Measurements from ENCODE around the gene BICDL2. TPM values are rescaled to one million over a fixed set of nuclear protein-coding genes. Genes with fewer than 3 reads are reported as not detected.
"Not testable (repeated sequence)": the region's sequence is repeated elsewhere in the genome, so short reads cannot be mapped to it uniquely, and the experiment has no call there.

The BICDL2 gene
- total and polyA plus RNA-seq, 2 experiments from 2014 or later = not detected

GRCh38 chr16:3054965-3055733, 18.4 kb upstream of the BICDL2 start:
- H3K4me3 ChIP-seq = no peak overlapping the region
- H3K36me3 ChIP-seq = no peaks in the 10 kb centered on the region
- H3K9me3 ChIP-seq (ENCODE audit: low read depth) = no peaks in the 10 kb centered on the region
- no peak for TF ChIP-seq CTCF (IDR thresholded peaks at IDR 0.05; ENCODE audit: low read depth, low read length)
- H3K4me1 ChIP-seq (ENCODE audit: low read depth) = no peaks in the 10 kb centered on the region
- H3K27me3 ChIP-seq = peaks cover 2% of the 10 kb centered on the region
- H3K27ac ChIP-seq = no peak overlapping the region
- no peak for DNase-seq (ENCODE audit: low read depth in 1 of 2, low spot score in 1 of 2)

GRCh38 chr16:3053330-3053710, 16.6 kb upstream of the BICDL2 start:
- H3K4me3 ChIP-seq; H3K4me1 ChIP-seq (ENCODE audit: low read depth); H3K27ac ChIP-seq; DNase-seq (ENCODE audit: low read depth in 1 of 2, low spot score in 1 of 2); H3K36me3 ChIP-seq; H3K9me3 ChIP-seq (ENCODE audit: low read depth): not testable (repeated sequence)
- peaks cover 16% of the 10 kb centered on the region for H3K27me3 ChIP-seq

- not testable (repeated sequence) for H3K36me3 ChIP-seq; H3K4me3 ChIP-seq; DNase-seq (ENCODE audit: low read depth in 1 of 2, low spot score in 1 of 2); H3K27ac ChIP-seq; H3K4me1 ChIP-seq (ENCODE audit: low read depth); H3K9me3 ChIP-seq (ENCODE audit: low read depth)
- peaks cover 22% of the 10 kb centered on the region for H3K27me3 ChIP-seq
Observed at GRCh38 chr16:3052571-3053329, 16.0 kb upstream of the BICDL2 start.

- H3K4me3 ChIP-seq = no peak overlapping the region
- DNase-seq (ENCODE audit: low read depth in 1 of 2, low spot score in 1 of 2) = no peak
- TF ChIP-seq CTCF (IDR thresholded peaks at IDR 0.05; ENCODE audit: low read depth, low read length) = no peak
- H3K9me3 ChIP-seq (ENCODE audit: low read depth) = no peaks in the 10 kb centered on the region
- H3K27ac ChIP-seq = no peak overlapping the region
- no peaks in the 10 kb centered on the region for H3K4me1 ChIP-seq (ENCODE audit: low read depth)
- H3K36me3 ChIP-seq = no peaks in the 10 kb centered on the region
- H3K27me3 ChIP-seq = peaks cover 32% of the 10 kb centered on the region
Observed at GRCh38 chr16:3051494-3051893, 14.8 kb upstream of the BICDL2 start.

- Histone ChIP-seq H3K4me1 (ENCODE audit: low read depth) (no peaks in the 10 kb centered on the region), H3K36me3 (no peaks in the 10 kb centered on the region), H3K4me3 (no peak overlapping the region), H3K27ac (no peak overlapping the region), H3K27me3 (peaks cover 37% of the 10 kb centered on the region), H3K9me3 (ENCODE audit: low read depth) (no peaks in the 10 kb centered on the region)
- peak in 1 of 2 donors; percentile 5 for DNase-seq (ENCODE audit: low read depth in 1 of 2, low spot score in 1 of 2)
- no peak for TF ChIP-seq CTCF (IDR thresholded peaks at IDR 0.05; ENCODE audit: low read depth, low read length)
Observed at GRCh38 chr16:3051009-3051408, 14.3 kb upstream of the BICDL2 start.

- H3K4me3 ChIP-seq = no peak overlapping the region
- no peaks in the 10 kb centered on the region for H3K4me1 ChIP-seq (ENCODE audit: low read depth)
- TF ChIP-seq CTCF (IDR thresholded peaks at IDR 0.05; ENCODE audit: low read depth, low read length) = no peak
- H3K27me3 ChIP-seq = peaks cover 42% of the 10 kb centered on the region
- no peaks in the 10 kb centered on the region for H3K9me3 ChIP-seq (ENCODE audit: low read depth)
- H3K27ac ChIP-seq = no peak overlapping the region
- H3K36me3 ChIP-seq = no peaks in the 10 kb centered on the region
- peak in 1 of 2 donors; percentile 13 for DNase-seq (ENCODE audit: low read depth in 1 of 2, low spot score in 1 of 2)
Observed at GRCh38 chr16:3050487-3050886, 13.7 kb upstream of the BICDL2 start.

All from cardiac muscle cell (in vitro differentiated cells and primary cell).